Measurements from ENCODE around the gene COA4. TPM values are rescaled to one million over a fixed set of nuclear protein-coding genes. Genes with fewer than 3 reads are reported as not detected.
"Not testable (repeated sequence)": the region's sequence is repeated elsewhere in the genome, so short reads cannot be mapped to it uniquely, and the experiment has no call there.

Gene COA4
- polyA plus RNA-seq, 2 of the 4 experiments (the other 2 are of a cell fraction): 126 to 212 TPM

- TF ChIP-seq USF2 (IDR thresholded peaks at IDR 0.05) (no peak), NFE2L2 (conservative IDR thresholded peaks at IDR 0.05; ENCODE audit: low read length) (no peak), EHMT2 (IDR thresholded peaks at IDR 0.05; ENCODE audit: low read depth) (no peak), ESRRA (IDR thresholded peaks at IDR 0.05; ENCODE audit: borderline replicate concordance, low read length) (no peak)
Measured at GRCh38 chr11:73883856-73884255, 7.2 kb upstream of the COA4 start (continued).

GRCh38 chr11:73880449-73880848 lies 3.8 kb upstream of the COA4 start:
- 65% methylated on average over 10 of the region's 10 CpGs for WGBS (ENCODE audit: missing lambda C conversion rate)
- ATAC-seq; DNase-seq (ENCODE audit: low read depth in 1 of 2, low spot score in 1 of 2); POLR2A ChIA-PET; H3K4me1 ChIP-seq; H3K4me2 ChIP-seq; H3K27ac ChIP-seq; H3K9me3 ChIP-seq; H3K4me3 ChIP-seq; FAIRE-seq: not testable (repeated sequence)
- CTCF ChIA-PET: interaction anchor here (0.6 to 0.9 kb wide), 4 partner anchors 9 to 176 kb away, joined by 3 read pairs; no protein-coding TSS in a partner anchor

GRCh38 chr11:73878771-73879170 lies 2.1 kb upstream of the COA4 start:
- ChIA-PET POLR2A (no interaction called here), CTCF (no interaction called here)
- Histone ChIP-seq H3K4me3 (no peak overlapping the region), H3K9me3 (no peaks in the 10 kb centered on the region), H3K4me1 (peaks cover 17% of the 10 kb centered on the region), H3K4me2 (no peak overlapping the region), H3K27ac (no peak overlapping the region)
- FAIRE-seq (no peak), DNase-seq (ENCODE audit: low read depth in 1 of 2, low spot score in 1 of 2) (no peak), ATAC-seq (no peak)
- no peak for TF ChIP-seq KDM5A (IDR thresholded peaks at IDR 0.05)
- no peak for TF ChIP-seq POLR2AphosphoS2 (conservative IDR thresholded peaks at IDR 0.05; ENCODE audit: low read length)
- TF ChIP-seq RAD21 (conservative IDR thresholded peaks at IDR 0.05 in 1 of 2, IDR thresholded peaks at IDR 0.05 in 1 of 2): no peak
- TF ChIP-seq ZNF302 (CRISPR knock-in tag; IDR thresholded peaks at IDR 0.05): no peak
- no peak for TF ChIP-seq KDM1A (IDR thresholded peaks at IDR 0.05; ENCODE audit: low read depth)
- no peak for TF ChIP-seq ATOH8 (CRISPR knock-in tag; IDR thresholded peaks at IDR 0.05; ENCODE audit: low read depth)
- no peak for TF ChIP-seq HES2 (IDR thresholded peaks at IDR 0.05)
- TF ChIP-seq BHLHE40 (IDR thresholded peaks at IDR 0.05; ENCODE audit: low read depth, low read length): no peak
- no peak for TF ChIP-seq RNF2 (IDR thresholded peaks at IDR 0.05; ENCODE audit: borderline replicate concordance, low read depth)
- TF ChIP-seq USF2 (IDR thresholded peaks at IDR 0.05): no peak
- TF ChIP-seq FOXS1 (CRISPR knock-in tag; IDR thresholded peaks at IDR 0.05): no peak
- no peak for TF ChIP-seq CEBPB (IDR thresholded peaks at IDR 0.05)
- no peak for TF ChIP-seq ZSCAN20 (CRISPR knock-in tag; IDR thresholded peaks at IDR 0.05)
- WGBS (ENCODE audit: missing lambda C conversion rate): 86% methylated on average over 1 of the region's 1 CpG

GRCh38 chr11:73875840-73876239 lies 806 bp downstream of the COA4 start:
- Histone ChIP-seq H3K4me2 (peak overlapping the region; percentile 93), H3K27ac (peak overlapping the region; percentile 92 to 94), H3K4me3 (peak overlapping the region; percentile 73), H3K9me3 (no peaks in the 10 kb centered on the region), H3K4me1 (peaks cover 18% of the 10 kb centered on the region)
- TF ChIP-seq JUNB (IDR thresholded peaks at IDR 0.05): no peak
- no peak for TF ChIP-seq ZSCAN20 (CRISPR knock-in tag; IDR thresholded peaks at IDR 0.05)
- no peak for TF ChIP-seq KDM1A (IDR thresholded peaks at IDR 0.05; ENCODE audit: low read depth)
- no peak for TF ChIP-seq RFX5 (IDR thresholded peaks at IDR 0.05)
- TF ChIP-seq HES2 (IDR thresholded peaks at IDR 0.05): no peak
- FAIRE-seq (no peak), ATAC-seq (peak in 1 of 2 experiments; percentile 20; a peak in 2 of 6 replicates), DNase-seq (ENCODE audit: low read depth in 1 of 2, low spot score in 1 of 2) (no peak)
- POLR2A ChIA-PET: interaction anchor here (0.6 kb wide), 1 partner anchor 10 kb away, joined by 3 read pairs; no protein-coding TSS in a partner anchor
- CTCF ChIA-PET: no interaction called here
- WGBS (ENCODE audit: missing lambda C conversion rate): 13% methylated on average over 8 of the region's 8 CpGs
